Erythroblast (primary cell): ENCODE data around the gene TOX3.

Experiments
- GATA1 ChIP-seq: IDR thresholded peaks from 2 replicates; pipeline ENCODE4 v1.6.1; 2011; ENCODE audit warnings: low read depth, mild to moderate bottlenecking, control low read depth, low read length, moderate library complexity
- POLR2A ChIP-seq: IDR thresholded peaks from 2 replicates; pipeline ENCODE4 v1.6.1; 2011; ENCODE audit warnings: mild to moderate bottlenecking, low read length

- TF ChIP-seq POLR2A (no peak), GATA1 (no peak)
These were observed 1.5 kb upstream of the TOX3 start for GRCh38 chr16:52548261-52549010.
